ENCODE results near the gene TIGD6. TPM values are rescaled to one million over a fixed set of nuclear protein-coding genes. Genes with fewer than 3 reads are reported as not detected.

The TIGD6 gene
- total and polyA plus RNA-seq, 9 of the 15 experiments (the other 6 are each of a cell fraction or from before 2014, with no cell fraction given) = 1.8 to 6.3 (median 3.9) TPM

DNA sequence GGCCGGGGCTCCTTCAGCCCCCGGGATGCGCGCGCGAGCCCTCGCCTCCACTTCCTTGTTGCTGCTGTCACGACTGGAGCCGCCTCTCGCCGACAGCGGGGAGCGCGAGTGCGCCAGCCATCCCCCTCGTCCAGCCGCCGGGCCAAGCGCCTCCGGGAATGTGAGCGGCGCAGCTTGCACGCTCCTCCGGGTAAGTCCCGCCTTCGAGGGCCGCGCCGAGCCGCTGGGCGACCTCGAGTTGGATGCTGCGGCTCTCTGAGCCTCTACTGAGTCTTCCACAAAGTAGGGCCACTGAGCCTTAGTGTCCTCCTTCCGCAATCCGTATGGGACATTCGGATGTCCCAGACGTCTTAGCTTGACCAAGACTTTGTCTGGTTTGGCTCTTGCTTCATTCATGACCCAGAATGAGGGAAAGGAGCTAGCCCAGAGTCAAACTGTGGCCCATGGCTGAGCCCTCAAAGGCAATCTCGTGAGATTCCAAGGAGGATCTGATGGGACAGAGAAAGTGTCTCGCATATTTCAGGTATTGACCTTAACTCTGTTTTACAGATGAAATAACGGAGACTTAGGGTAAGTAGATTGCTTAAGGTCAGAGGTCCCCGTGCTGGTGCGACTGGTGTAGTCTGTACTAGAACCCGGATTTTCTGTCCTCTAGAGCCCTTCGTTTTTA lies 671 bp upstream of the TIGD6 start (continued):
- TF ChIP-seq, protein P1, sequence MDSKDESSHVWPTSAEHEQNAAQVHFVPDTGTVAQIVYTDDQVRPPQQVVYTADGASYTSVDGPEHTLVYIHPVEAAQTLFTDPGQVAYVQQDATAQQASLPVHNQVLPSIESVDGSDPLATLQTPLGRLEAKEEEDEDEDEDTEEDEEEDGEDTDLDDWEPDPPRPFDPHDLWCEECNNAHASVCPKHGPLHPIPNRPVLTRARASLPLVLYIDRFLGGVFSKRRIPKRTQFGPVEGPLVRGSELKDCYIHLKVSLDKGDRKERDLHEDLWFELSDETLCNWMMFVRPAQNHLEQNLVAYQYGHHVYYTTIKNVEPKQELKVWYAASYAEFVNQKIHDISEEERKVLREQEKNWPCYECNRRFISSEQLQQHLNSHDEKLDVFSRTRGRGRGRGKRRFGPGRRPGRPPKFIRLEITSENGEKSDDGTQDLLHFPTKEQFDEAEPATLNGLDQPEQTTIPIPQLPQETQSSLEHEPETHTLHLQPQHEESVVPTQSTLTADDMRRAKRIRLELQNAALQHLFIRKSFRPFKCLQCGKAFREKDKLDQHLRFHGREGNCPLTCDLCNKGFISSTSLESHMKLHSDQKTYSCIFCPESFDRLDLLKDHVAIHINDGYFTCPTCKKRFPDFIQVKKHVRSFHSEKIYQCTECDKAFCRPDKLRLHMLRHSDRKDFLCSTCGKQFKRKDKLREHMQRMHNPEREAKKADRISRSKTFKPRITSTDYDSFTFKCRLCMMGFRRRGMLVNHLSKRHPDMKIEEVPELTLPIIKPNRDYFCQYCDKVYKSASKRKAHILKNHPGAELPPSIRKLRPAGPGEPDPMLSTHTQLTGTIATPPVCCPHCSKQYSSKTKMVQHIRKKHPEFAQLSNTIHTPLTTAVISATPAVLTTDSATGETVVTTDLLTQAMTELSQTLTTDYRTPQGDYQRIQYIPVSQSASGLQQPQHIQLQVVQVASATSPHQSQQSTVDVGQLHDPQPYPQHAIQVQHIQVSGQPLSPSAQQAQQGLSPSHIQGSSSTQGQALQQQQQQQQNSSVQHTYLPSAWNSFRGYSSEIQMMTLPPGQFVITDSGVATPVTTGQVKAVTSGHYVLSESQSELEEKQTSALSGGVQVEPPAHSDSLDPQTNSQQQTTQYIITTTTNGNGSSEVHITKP (IDR thresholded peaks at IDR 0.05; ENCODE audit: partially characterized antibody) = no peak
- 0 out of 2 replicates have a peak, but pooled peaks have one; percentile 46 for TF ChIP-seq SRSF3 (IDR thresholded peaks at IDR 0.05; ENCODE audit: insufficient read depth, low read length)
- TF ChIP-seq, protein P2, sequence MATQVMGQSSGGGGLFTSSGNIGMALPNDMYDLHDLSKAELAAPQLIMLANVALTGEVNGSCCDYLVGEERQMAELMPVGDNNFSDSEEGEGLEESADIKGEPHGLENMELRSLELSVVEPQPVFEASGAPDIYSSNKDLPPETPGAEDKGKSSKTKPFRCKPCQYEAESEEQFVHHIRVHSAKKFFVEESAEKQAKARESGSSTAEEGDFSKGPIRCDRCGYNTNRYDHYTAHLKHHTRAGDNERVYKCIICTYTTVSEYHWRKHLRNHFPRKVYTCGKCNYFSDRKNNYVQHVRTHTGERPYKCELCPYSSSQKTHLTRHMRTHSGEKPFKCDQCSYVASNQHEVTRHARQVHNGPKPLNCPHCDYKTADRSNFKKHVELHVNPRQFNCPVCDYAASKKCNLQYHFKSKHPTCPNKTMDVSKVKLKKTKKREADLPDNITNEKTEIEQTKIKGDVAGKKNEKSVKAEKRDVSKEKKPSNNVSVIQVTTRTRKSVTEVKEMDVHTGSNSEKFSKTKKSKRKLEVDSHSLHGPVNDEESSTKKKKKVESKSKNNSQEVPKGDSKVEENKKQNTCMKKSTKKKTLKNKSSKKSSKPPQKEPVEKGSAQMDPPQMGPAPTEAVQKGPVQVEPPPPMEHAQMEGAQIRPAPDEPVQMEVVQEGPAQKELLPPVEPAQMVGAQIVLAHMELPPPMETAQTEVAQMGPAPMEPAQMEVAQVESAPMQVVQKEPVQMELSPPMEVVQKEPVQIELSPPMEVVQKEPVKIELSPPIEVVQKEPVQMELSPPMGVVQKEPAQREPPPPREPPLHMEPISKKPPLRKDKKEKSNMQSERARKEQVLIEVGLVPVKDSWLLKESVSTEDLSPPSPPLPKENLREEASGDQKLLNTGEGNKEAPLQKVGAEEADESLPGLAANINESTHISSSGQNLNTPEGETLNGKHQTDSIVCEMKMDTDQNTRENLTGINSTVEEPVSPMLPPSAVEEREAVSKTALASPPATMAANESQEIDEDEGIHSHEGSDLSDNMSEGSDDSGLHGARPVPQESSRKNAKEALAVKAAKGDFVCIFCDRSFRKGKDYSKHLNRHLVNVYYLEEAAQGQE (IDR thresholded peaks at IDR 0.05; ENCODE audit: borderline replicate concordance) = no peak
- TF ChIP-seq, protein P2 (CRISPR knock-in tag; IDR thresholded peaks at IDR 0.05; ENCODE audit: low read depth) = no peak
- TF ChIP-seq HLTF (IDR thresholded peaks at IDR 0.05) = no peak; the same call in 1 of the 2 replicates
- TF ChIP-seq POLR2A (conservative IDR thresholded peaks at IDR 0.05) = no peak
- TF ChIP-seq, protein P3, sequence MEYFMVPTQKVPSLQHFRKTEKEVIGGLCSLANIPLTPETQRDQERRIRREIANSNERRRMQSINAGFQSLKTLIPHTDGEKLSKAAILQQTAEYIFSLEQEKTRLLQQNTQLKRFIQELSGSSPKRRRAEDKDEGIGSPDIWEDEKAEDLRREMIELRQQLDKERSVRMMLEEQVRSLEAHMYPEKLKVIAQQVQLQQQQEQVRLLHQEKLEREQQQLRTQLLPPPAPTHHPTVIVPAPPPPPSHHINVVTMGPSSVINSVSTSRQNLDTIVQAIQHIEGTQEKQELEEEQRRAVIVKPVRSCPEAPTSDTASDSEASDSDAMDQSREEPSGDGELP (CRISPR knock-in tag; IDR thresholded peaks at IDR 0.05; ENCODE audit: borderline replicate concordance) = no peak
- TF ChIP-seq COPS2 (conservative IDR thresholded peaks at IDR 0.05) = no peak
- no peak for TF ChIP-seq EP300 (IDR thresholded peaks at IDR 0.05; ENCODE audit: low read length)
- no peak for TF ChIP-seq ELF2 (CRISPR knock-in tag; IDR thresholded peaks at IDR 0.05)
- TF ChIP-seq, protein P4, sequence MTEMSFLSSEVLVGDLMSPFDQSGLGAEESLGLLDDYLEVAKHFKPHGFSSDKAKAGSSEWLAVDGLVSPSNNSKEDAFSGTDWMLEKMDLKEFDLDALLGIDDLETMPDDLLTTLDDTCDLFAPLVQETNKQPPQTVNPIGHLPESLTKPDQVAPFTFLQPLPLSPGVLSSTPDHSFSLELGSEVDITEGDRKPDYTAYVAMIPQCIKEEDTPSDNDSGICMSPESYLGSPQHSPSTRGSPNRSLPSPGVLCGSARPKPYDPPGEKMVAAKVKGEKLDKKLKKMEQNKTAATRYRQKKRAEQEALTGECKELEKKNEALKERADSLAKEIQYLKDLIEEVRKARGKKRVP (CRISPR knock-in tag; IDR thresholded peaks at IDR 0.05) = no peak
- TF ChIP-seq ZNF143 (CRISPR knock-in tag; IDR thresholded peaks at IDR 0.05) = no peak
- no peak for TF ChIP-seq ZNF184 (CRISPR knock-in tag; IDR thresholded peaks at IDR 0.05)
- no peak for TF ChIP-seq MTA1 (IDR thresholded peaks at IDR 0.05; ENCODE audit: borderline replicate concordance)
- TF ChIP-seq GATAD2A (IDR thresholded peaks at IDR 0.05) = no peak
- no peak for TF ChIP-seq ZNF780A (CRISPR knock-in tag; IDR thresholded peaks at IDR 0.05)
